ENCODE results near the gene ADAMTSL3.

GRCh38 chr15:83853232-83853631 is 199.3 kb downstream of the ADAMTSL3 start:
- TF ChIP-seq BHLHE40 (IDR thresholded peaks at IDR 0.05; ENCODE audit: borderline replicate concordance) (no peak), FOXK2 (IDR thresholded peaks at IDR 0.05) (no peak), FOXM1 (IDR thresholded peaks at IDR 0.05; ENCODE audit: borderline replicate concordance) (no peak), SP1 (IDR thresholded peaks at IDR 0.05) (no peak), CTBP1 (IDR thresholded peaks at IDR 0.05; ENCODE audit: borderline replicate concordance) (no peak), FOXA1 (IDR thresholded peaks at IDR 0.05) (no peak), ELF4 (IDR thresholded peaks at IDR 0.05) (no peak), L3MBTL2 (conservative IDR thresholded peaks at IDR 0.05) (no peak), SUZ12 (IDR thresholded peaks at IDR 0.05) (no peak)

Data from HEK293T (cell line).